WTC11 (cell line): Measurements from ENCODE around the gene PUDP. TPM values are rescaled to one million over a fixed set of nuclear protein-coding genes. Genes with fewer than 3 reads are reported as not detected.

Experiments used
- ATAC-seq: fragments of 200-7000 bp; cut with Tn5 transposase; 2 replicates; pipeline ENCODE4 v1.10.0; 2021; ENCODE audit warnings: mild to moderate bottlenecking, moderate library complexity
- CTCF ChIA-PET: fragments of 300-600 bp; sonication (Branson Sonifier 250); formaldehyde crosslinking; loops from one replicate; lab custom pipeline; 2021; ENCODE audit warnings: antibody characterized with exemption; lab: Charles Lee
- POLR2A ChIA-PET: fragments of 350-600 bp; sonication (Branson Sonifier 250); formaldehyde crosslinking; loops from one replicate; lab custom pipeline; 2021; ENCODE audit warnings: antibody characterized with exemption; lab: Charles Lee
- DNase-seq: peaks from one replicate; pipeline ENCODE4 v3.0.0; 2021; ENCODE audit warnings: low spot score
- H3K27ac Mint-ChIP-seq: 2 replicates; pipeline ENCODE4 v1.8.0; 2021; ENCODE audit warnings: mixed read lengths
- H3K27me3 Mint-ChIP-seq: 2 replicates; pipeline ENCODE4 v1.8.0; 2021; ENCODE audit warnings: low read depth, mild to moderate bottlenecking, moderate library complexity, mixed read lengths
- H3K36me3 Mint-ChIP-seq: 2 replicates; pipeline ENCODE4 v1.8.0; 2021; ENCODE audit warnings: mixed read lengths
- H3K4me1 Mint-ChIP-seq: 2 replicates; pipeline ENCODE4 v1.8.0; 2022; ENCODE audit warnings: mixed read lengths
- H3K4me3 Mint-ChIP-seq: 2 replicates; pipeline ENCODE4 v1.8.0; 2021; ENCODE audit warnings: mild to moderate bottlenecking, moderate library complexity, mixed read lengths
- H3K9me3 Mint-ChIP-seq: 2 replicates; pipeline ENCODE4 v1.8.0; 2021; ENCODE audit warnings: mixed read lengths
- ETV6 ChIP-seq: sonication (generic); formaldehyde crosslinking; IDR thresholded peaks from 2 replicates; pipeline ENCODE4 v1.8.1; 2022; ENCODE audit warnings: mild to moderate bottlenecking, missing genetic modification reagents
- FOXJ3 ChIP-seq: sonication (generic); formaldehyde crosslinking; IDR thresholded peaks from 2 replicates; pipeline ENCODE4 v1.9.0; 2021; ENCODE audit warnings: missing genetic modification reagents, mild to moderate bottlenecking, borderline replicate concordance
- FOXK1 ChIP-seq: sonication (generic); formaldehyde crosslinking; IDR thresholded peaks from 2 replicates; pipeline ENCODE4 v1.8.0; 2022; ENCODE audit warnings: mild to moderate bottlenecking, moderate library complexity, missing genetic modification reagents
- FOXP1 ChIP-seq: sonication (generic); formaldehyde crosslinking; IDR thresholded peaks from 2 replicates; pipeline ENCODE4 v1.8.0; 2022; ENCODE audit warnings: missing genetic modification reagents, mild to moderate bottlenecking, moderate library complexity, borderline replicate concordance
- IRF2 ChIP-seq: sonication (generic); formaldehyde crosslinking; IDR thresholded peaks from 2 replicates; pipeline ENCODE4 v1.8.0; 2022; ENCODE audit warnings: low read depth, missing genetic modification reagents, borderline replicate concordance
- MLX ChIP-seq: sonication (generic); formaldehyde crosslinking; IDR thresholded peaks from 2 replicates; pipeline ENCODE4 v1.8.1; 2023; ENCODE audit warnings: mild to moderate bottlenecking, missing genetic modification reagents, moderate library complexity
- NFATC4 ChIP-seq: fragments of 250-450 bp; sonication (Bioruptor Pico); IDR thresholded peaks from 2 replicates; pipeline ENCODE4 v1.9.0; 2021; ENCODE audit warnings: mild to moderate bottlenecking
- NR1H2 ChIP-seq: sonication (generic); formaldehyde crosslinking; IDR thresholded peaks from 2 replicates; pipeline ENCODE4 v1.9.0; 2021; ENCODE audit warnings: mild to moderate bottlenecking, moderate library complexity, missing genetic modification reagents
- NR3C1 ChIP-seq: sonication (generic); formaldehyde crosslinking; conservative IDR thresholded peaks from 2 replicates; pipeline ENCODE4 v1.8.1; 2023; ENCODE audit warnings: low read depth, mild to moderate bottlenecking, missing genetic modification reagents
- OVOL2 ChIP-seq: fragments of 250-450 bp; sonication (Bioruptor Pico); IDR thresholded peaks from 2 replicates; pipeline ENCODE4 v1.9.0; 2021; ENCODE audit warnings: mild to moderate bottlenecking, borderline replicate concordance
- PREB ChIP-seq: sonication (generic); formaldehyde crosslinking; IDR thresholded peaks from 2 replicates; pipeline ENCODE4 v1.8.1; 2022; ENCODE audit warnings: mild to moderate bottlenecking, missing genetic modification reagents, moderate library complexity, borderline replicate concordance
- RELA ChIP-seq: sonication (generic); formaldehyde crosslinking; IDR thresholded peaks from 2 replicates; pipeline ENCODE4 v1.8.1; 2022; ENCODE audit warnings: missing genetic modification reagents, mild to moderate bottlenecking, borderline replicate concordance
- SMAD4 ChIP-seq: sonication (generic); formaldehyde crosslinking; IDR thresholded peaks from 2 replicates; pipeline ENCODE4 v1.8.0; 2022; ENCODE audit warnings: mild to moderate bottlenecking, missing genetic modification reagents
- TEAD1 ChIP-seq: sonication (generic); formaldehyde crosslinking; IDR thresholded peaks from 2 replicates; pipeline ENCODE4 v1.8.0; 2022; ENCODE audit warnings: mild to moderate bottlenecking, missing genetic modification reagents
- TP53 ChIP-seq: sonication (generic); formaldehyde crosslinking; IDR thresholded peaks from 2 replicates; pipeline ENCODE4 v1.8.1; 2023; ENCODE audit warnings: mild to moderate bottlenecking, missing genetic modification reagents
- ZNF416 ChIP-seq: fragments of 250-450 bp; sonication (Bioruptor Pico); IDR thresholded peaks from 2 replicates; pipeline ENCODE4 v1.9.0; 2021; ENCODE audit warnings: mild to moderate bottlenecking, inconsistent platforms
- total RNA-seq: library from RNA; stranded (reverse); gene quantifications from 3 replicates; pipeline ENCODE4 v1.2.3, GENCODE V29; 2021
- TF ChIP-seq, protein P1 (sequence below): sonication (generic); formaldehyde crosslinking; IDR thresholded peaks from 2 replicates; pipeline ENCODE4 v1.8.1; 2022; ENCODE audit warnings: low read depth, mild to moderate bottlenecking, moderate library complexity, missing genetic modification reagents, borderline replicate concordance
- TF ChIP-seq, protein P2 (sequence below): sonication (generic); formaldehyde crosslinking; IDR thresholded peaks from 2 replicates; pipeline ENCODE4 v1.8.1; 2023; ENCODE audit warnings: mild to moderate bottlenecking, moderate library complexity, missing genetic modification reagents
- TF ChIP-seq, protein P3 (sequence below): sonication (generic); formaldehyde crosslinking; IDR thresholded peaks from 2 replicates; pipeline ENCODE4 v1.8.1; 2023; ENCODE audit warnings: mild to moderate bottlenecking, missing genetic modification reagents, moderate library complexity
- TF ChIP-seq, protein P4 (sequence below): fragments of 250-450 bp; sonication (Bioruptor Pico); IDR thresholded peaks from 2 replicates; pipeline ENCODE4 v1.9.0; 2021; ENCODE audit warnings: moderate library complexity, mild to moderate bottlenecking, inconsistent platforms, borderline replicate concordance

Gene PUDP
- total RNA-seq, 1 experiment from 2014 or later = 20.8 TPM

DNA sequence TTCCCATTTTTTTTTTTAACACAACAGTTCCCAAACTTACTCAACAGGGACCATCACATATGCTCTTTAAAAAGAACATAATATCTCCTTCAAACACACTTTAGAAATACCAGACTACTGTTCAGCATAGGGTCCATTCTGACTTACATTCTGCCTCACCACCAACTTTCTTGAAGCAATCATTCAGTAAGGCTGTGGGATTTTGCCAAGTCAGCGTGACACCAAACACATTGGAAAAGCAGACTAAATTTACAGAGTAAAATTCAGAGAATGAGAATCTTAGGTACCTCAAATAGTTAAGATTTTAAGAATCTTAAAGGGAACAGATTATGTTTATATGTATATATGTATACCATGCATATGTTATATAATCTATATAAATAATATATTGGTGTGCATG, 7.2 kb upstream of the PUDP start (continued):
- TF ChIP-seq, protein P1, sequence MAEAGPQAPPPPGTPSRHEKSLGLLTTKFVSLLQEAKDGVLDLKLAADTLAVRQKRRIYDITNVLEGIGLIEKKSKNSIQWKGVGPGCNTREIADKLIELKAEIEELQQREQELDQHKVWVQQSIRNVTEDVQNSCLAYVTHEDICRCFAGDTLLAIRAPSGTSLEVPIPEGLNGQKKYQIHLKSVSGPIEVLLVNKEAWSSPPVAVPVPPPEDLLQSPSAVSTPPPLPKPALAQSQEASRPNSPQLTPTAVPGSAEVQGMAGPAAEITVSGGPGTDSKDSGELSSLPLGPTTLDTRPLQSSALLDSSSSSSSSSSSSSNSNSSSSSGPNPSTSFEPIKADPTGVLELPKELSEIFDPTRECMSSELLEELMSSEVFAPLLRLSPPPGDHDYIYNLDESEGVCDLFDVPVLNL (CRISPR knock-in tag) = no peak
- no peak for TF ChIP-seq NR1H2 (CRISPR knock-in tag)

GRCh38 chrX:7154041-7154597, 6.2 kb upstream of the PUDP start:
- no peak overlapping the region for H3K27ac Mint-ChIP-seq
- H3K36me3 Mint-ChIP-seq = no peaks in the 10 kb centered on the region
- DNase-seq (no peak), ATAC-seq (no peak)
- POLR2A ChIA-PET = no interaction called here
- no peaks in the 10 kb centered on the region; the same call in 1 of the 2 replicates for H3K27me3 Mint-ChIP-seq
- H3K4me1 Mint-ChIP-seq = peaks cover 18% of the 10 kb centered on the region
- TF ChIP-seq RELA = no peak
- TF ChIP-seq, all 79 proteins: peak for 0
- Mint-ChIP-seq H3K9me3 (no peaks in the 10 kb centered on the region), H3K4me3 (no peak overlapping the region; the same call in 1 of the 2 replicates)
- CTCF ChIA-PET = interaction anchor here (0.9 kb wide), 1 partner anchor 37 kb away, joined by 3 read pairs; no protein-coding TSS in a partner anchor

DNA sequence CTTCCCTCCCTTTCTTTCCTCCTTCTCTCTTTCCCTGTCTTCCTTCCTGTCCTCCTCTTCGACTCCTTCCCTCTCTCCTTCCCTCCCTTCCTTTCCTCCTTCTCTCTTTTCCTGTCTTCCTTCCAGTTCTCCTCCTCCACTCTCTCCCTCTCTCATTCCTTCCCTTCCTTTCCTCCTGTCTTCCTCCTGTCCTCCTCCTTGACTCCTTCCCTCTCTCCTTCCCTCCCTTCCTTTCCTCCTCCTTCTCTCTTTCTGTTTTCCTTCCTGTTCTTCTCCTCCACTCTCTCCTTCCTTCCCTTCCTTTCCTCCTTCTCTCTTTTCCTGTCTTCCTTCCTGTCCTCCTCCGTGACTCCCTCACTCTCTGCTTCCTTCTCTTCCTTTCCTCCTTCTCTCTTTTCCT, 5.3 kb upstream of the PUDP start:
- CTCF ChIA-PET = no interaction called here
- Mint-ChIP-seq H3K27me3 (no peaks in the 10 kb centered on the region; the same call in 1 of the 2 replicates), H3K27ac (no peak overlapping the region), H3K36me3 (no peaks in the 10 kb centered on the region), H3K9me3 (no peaks in the 10 kb centered on the region), H3K4me3 (no peak overlapping the region), H3K4me1 (peaks cover 10% of the 10 kb centered on the region)
- POLR2A ChIA-PET = no interaction called here
- no peak for TF ChIP-seq MLX (CRISPR knock-in tag)
- TF ChIP-seq, protein P2, sequence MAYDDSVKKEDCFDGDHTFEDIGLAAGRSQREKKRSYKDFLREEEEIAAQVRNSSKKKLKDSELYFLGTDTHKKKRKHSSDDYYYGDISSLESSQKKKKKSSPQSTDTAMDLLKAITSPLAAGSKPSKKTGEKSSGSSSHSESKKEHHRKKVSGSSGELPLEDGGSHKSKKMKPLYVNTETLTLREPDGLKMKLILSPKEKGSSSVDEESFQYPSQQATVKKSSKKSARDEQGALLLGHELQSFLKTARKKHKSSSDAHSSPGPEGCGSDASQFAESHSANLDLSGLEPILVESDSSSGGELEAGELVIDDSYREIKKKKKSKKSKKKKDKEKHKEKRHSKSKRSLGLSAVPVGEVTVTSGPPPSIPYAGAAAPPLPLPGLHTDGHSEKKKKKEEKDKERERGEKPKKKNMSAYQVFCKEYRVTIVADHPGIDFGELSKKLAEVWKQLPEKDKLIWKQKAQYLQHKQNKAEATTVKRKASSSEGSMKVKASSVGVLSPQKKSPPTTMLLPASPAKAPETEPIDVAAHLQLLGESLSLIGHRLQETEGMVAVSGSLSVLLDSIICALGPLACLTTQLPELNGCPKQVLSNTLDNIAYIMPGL (CRISPR knock-in tag) = no peak
- TF ChIP-seq RELA = no peak
- TF ChIP-seq, protein P3, sequence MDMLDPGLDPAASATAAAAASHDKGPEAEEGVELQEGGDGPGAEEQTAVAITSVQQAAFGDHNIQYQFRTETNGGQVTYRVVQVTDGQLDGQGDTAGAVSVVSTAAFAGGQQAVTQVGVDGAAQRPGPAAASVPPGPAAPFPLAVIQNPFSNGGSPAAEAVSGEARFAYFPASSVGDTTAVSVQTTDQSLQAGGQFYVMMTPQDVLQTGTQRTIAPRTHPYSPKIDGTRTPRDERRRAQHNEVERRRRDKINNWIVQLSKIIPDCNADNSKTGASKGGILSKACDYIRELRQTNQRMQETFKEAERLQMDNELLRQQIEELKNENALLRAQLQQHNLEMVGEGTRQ (CRISPR knock-in tag) = no peak
- no peak for TF ChIP-seq ZNF416 (CRISPR knock-in tag)
- TF ChIP-seq FOXP1 (CRISPR knock-in tag) = no peak
- no peak for TF ChIP-seq NFATC4 (CRISPR knock-in tag)
- TF ChIP-seq PREB (CRISPR knock-in tag) = no peak
- TF ChIP-seq SMAD4 (CRISPR knock-in tag) = no peak
- TF ChIP-seq IRF2 (CRISPR knock-in tag) = no peak
- TF ChIP-seq NR3C1 = no peak
- no peak for TF ChIP-seq TEAD1 (CRISPR knock-in tag)
- TF ChIP-seq ETV6 = no peak
- TF ChIP-seq, protein P4, sequence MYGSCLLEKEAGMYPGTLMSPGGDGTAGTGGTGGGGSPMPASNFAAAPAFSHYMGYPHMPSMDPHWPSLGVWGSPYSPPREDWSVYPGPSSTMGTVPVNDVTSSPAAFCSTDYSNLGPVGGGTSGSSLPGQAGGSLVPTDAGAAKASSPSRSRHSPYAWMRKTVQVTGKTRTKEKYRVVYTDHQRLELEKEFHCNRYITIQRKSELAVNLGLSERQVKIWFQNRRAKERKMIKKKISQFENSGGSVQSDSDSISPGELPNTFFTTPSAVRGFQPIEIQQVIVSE (CRISPR knock-in tag) = no peak
- TF ChIP-seq OVOL2 (CRISPR knock-in tag) = no peak
- no peak for TF ChIP-seq TP53
- no peak for TF ChIP-seq FOXK1 (CRISPR knock-in tag)
- TF ChIP-seq FOXJ3 = no peak
- ATAC-seq (no peak), DNase-seq (no peak)
